Neural cell (in vitro differentiated cells): ENCODE measurements around the gene DCUN1D2.

Source experiments
- CTCF ChIP-seq: fragments of 450-650 bp; IDR thresholded peaks from 2 replicates; pipeline ENCODE4 v1.5.1; 2014; ENCODE audit warnings: antibody characterized with exemption, mild to moderate bottlenecking, moderate library complexity; ENCODE audit not compliant: poor library complexity, severe bottlenecking
- EZH2 ChIP-seq: fragments of 200-600, 300-800 bp; shearing (Covaris generic), sonication (generic); IDR thresholded peaks from 2 replicates; pipeline ENCODE4 v1.6.1; 2014; ENCODE audit warnings: antibody characterized with exemption, low read length, borderline replicate concordance, mild to moderate bottlenecking; ENCODE audit not compliant: insufficient read depth, poor library complexity, severe bottlenecking

- no peak for TF ChIP-seq EZH2
- TF ChIP-seq CTCF, result no peak
Measured at GRCh38 chr13:113526466-113527220, 36.1 kb upstream of the DCUN1D2 start.
